ENCODE data around the gene MEP1A.

The MEP1A gene

GRCh38 chr6:46808806-46809205, 15.6 kb downstream of the MEP1A start:
- no peaks in the 10 kb centered on the region for H3K9me3 ChIP-seq (ENCODE audit: severe bottlenecking)
- H3K4me1 ChIP-seq (ENCODE audit: insufficient read depth, poor library complexity, severe bottlenecking), result no peaks in the 10 kb centered on the region
- ATAC-seq (ENCODE audit: low read depth) (no peak), DNase-seq (ENCODE audit: low spot score) (no peak)
- TF ChIP-seq, protein P1, sequence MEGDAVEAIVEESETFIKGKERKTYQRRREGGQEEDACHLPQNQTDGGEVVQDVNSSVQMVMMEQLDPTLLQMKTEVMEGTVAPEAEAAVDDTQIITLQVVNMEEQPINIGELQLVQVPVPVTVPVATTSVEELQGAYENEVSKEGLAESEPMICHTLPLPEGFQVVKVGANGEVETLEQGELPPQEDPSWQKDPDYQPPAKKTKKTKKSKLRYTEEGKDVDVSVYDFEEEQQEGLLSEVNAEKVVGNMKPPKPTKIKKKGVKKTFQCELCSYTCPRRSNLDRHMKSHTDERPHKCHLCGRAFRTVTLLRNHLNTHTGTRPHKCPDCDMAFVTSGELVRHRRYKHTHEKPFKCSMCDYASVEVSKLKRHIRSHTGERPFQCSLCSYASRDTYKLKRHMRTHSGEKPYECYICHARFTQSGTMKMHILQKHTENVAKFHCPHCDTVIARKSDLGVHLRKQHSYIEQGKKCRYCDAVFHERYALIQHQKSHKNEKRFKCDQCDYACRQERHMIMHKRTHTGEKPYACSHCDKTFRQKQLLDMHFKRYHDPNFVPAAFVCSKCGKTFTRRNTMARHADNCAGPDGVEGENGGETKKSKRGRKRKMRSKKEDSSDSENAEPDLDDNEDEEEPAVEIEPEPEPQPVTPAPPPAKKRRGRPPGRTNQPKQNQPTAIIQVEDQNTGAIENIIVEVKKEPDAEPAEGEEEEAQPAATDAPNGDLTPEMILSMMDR (IDR thresholded peaks at IDR 0.05; ENCODE audit: poor library complexity, severe bottlenecking), result no peak
- H3K36me3 ChIP-seq (ENCODE audit: low read depth), result no peaks in the 10 kb centered on the region
- H3K27me3 ChIP-seq (ENCODE audit: insufficient read depth, poor library complexity, severe bottlenecking), result no peaks in the 10 kb centered on the region
- no peak overlapping the region for H3K4me3 ChIP-seq (ENCODE audit: severe bottlenecking)
- H3K27ac ChIP-seq (ENCODE audit: poor library complexity, severe bottlenecking), result no peak overlapping the region

DNA sequence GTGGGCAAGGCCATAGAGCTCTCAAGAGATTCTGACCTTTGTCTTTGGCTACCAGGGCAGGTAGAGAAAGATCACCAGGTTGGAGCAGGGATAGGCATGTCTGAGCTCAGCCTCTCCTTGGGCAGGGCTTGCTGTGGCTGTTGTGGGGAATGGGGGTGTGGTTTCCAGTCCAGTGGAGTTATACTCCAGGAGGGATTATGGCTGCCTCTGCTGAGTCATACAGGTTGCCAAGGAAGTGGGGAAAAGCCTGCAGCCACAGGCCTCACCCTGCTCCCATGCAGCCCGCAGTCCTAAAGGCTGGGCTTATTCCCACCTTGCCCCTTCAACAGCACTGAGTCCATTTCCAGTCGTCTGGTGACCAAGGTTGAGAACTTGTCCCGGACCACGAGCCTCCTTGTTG, 21.9 kb downstream of the MEP1A start:
- Histone ChIP-seq H3K27me3 (ENCODE audit: insufficient read depth, poor library complexity, severe bottlenecking) (no peaks in the 10 kb centered on the region), H3K4me1 (ENCODE audit: insufficient read depth, poor library complexity, severe bottlenecking) (peaks cover 29% of the 10 kb centered on the region), H3K4me3 (ENCODE audit: severe bottlenecking) (no peak overlapping the region), H3K9me3 (ENCODE audit: severe bottlenecking) (no peaks in the 10 kb centered on the region), H3K36me3 (ENCODE audit: low read depth) (no peaks in the 10 kb centered on the region), H3K27ac (ENCODE audit: poor library complexity, severe bottlenecking) (peak overlapping the region; percentile 59)
- ATAC-seq (ENCODE audit: low read depth), result peak; percentile 68; the same call in 2 of the 3 replicates
- TF ChIP-seq, protein P1 (IDR thresholded peaks at IDR 0.05; ENCODE audit: poor library complexity, severe bottlenecking), result no peak
- peak; percentile 77 for DNase-seq (ENCODE audit: low spot score)

GRCh38 chr6:46816626-46817025, 23.4 kb downstream of the MEP1A start:
- Histone ChIP-seq H3K27ac (ENCODE audit: poor library complexity, severe bottlenecking) (peak overlapping the region; percentile 59), H3K9me3 (ENCODE audit: severe bottlenecking) (no peaks in the 10 kb centered on the region), H3K27me3 (ENCODE audit: insufficient read depth, poor library complexity, severe bottlenecking) (no peaks in the 10 kb centered on the region), H3K4me1 (ENCODE audit: insufficient read depth, poor library complexity, severe bottlenecking) (peaks cover 35% of the 10 kb centered on the region), H3K4me3 (ENCODE audit: severe bottlenecking) (no peak overlapping the region), H3K36me3 (ENCODE audit: low read depth) (no peaks in the 10 kb centered on the region)
- ATAC-seq (ENCODE audit: low read depth), result peak; percentile 95
- peak; percentile 70 for DNase-seq (ENCODE audit: low spot score)
- TF ChIP-seq, protein P1 (IDR thresholded peaks at IDR 0.05; ENCODE audit: poor library complexity, severe bottlenecking), result no peak

GRCh38 chr6:46819561-46819960, 26.4 kb downstream of the MEP1A start:
- H3K4me3 ChIP-seq (ENCODE audit: severe bottlenecking), result no peak overlapping the region
- ATAC-seq (ENCODE audit: low read depth) (no peak), DNase-seq (ENCODE audit: low spot score) (no peak)
- TF ChIP-seq, protein P1 (IDR thresholded peaks at IDR 0.05; ENCODE audit: poor library complexity, severe bottlenecking), result no peak
- no peaks in the 10 kb centered on the region for H3K36me3 ChIP-seq (ENCODE audit: low read depth)
- no peak overlapping the region for H3K27ac ChIP-seq (ENCODE audit: poor library complexity, severe bottlenecking)
- no peaks in the 10 kb centered on the region for H3K9me3 ChIP-seq (ENCODE audit: severe bottlenecking)
- H3K27me3 ChIP-seq (ENCODE audit: insufficient read depth, poor library complexity, severe bottlenecking), result no peaks in the 10 kb centered on the region
- peaks cover 41% of the 10 kb centered on the region for H3K4me1 ChIP-seq (ENCODE audit: insufficient read depth, poor library complexity, severe bottlenecking)

GRCh38 chr6:46821458-46821881, 28.3 kb downstream of the MEP1A start:
- TF ChIP-seq, protein P1 (IDR thresholded peaks at IDR 0.05; ENCODE audit: poor library complexity, severe bottlenecking), result no peak
- Histone ChIP-seq H3K27ac (ENCODE audit: poor library complexity, severe bottlenecking) (peak overlapping the region; percentile 42), H3K4me1 (ENCODE audit: insufficient read depth, poor library complexity, severe bottlenecking) (peaks cover 28% of the 10 kb centered on the region), H3K27me3 (ENCODE audit: insufficient read depth, poor library complexity, severe bottlenecking) (no peaks in the 10 kb centered on the region), H3K4me3 (ENCODE audit: severe bottlenecking) (no peak overlapping the region), H3K9me3 (ENCODE audit: severe bottlenecking) (no peaks in the 10 kb centered on the region), H3K36me3 (ENCODE audit: low read depth) (no peaks in the 10 kb centered on the region)
- no peak for DNase-seq (ENCODE audit: low spot score)
- peak; percentile 84 for ATAC-seq (ENCODE audit: low read depth)
